Spleen (tissue), 11 donors: ENCODE data around the gene ZBTB8OS. TPM values are rescaled to one million over a fixed set of nuclear protein-coding genes. Genes with fewer than 3 reads are reported as not detected.
"Not testable (repeated sequence)": the region's sequence is repeated elsewhere in the genome, so short reads cannot be mapped to it uniquely, and the experiment has no call there.

Experiments
- DNase-seq: peaks from one replicate; pipeline ENCODE4 v3.0.0-alpha.2; 2020
- H3K27ac ChIP-seq, 8 donors: fragments of 200-600 bp; sonication (generic) in 7 of 8; 1 replicate in 4 of 8; 2 replicates in 4 of 8; pipeline versions ENCODE4 v1.5.0 to v1.8.0; 2016 to 2021; ENCODE audit warnings: inconsistent platforms in 4 of 8, mild to moderate bottlenecking in 4 of 8, moderate library complexity in 1 of 8
- H3K27me3 ChIP-seq, 7 donors: fragments of 200-600 bp; sonication (generic) in 6 of 7; replicated peaks in 1 of 7; 1 replicate in 4 of 7; 2 replicates in 3 of 7; pipeline versions ENCODE4 v1.5.0 to v1.8.0; 2016 to 2021; ENCODE audit warnings: inconsistent platforms in 3 of 7, mild to moderate bottlenecking in 1 of 7
- H3K36me3 ChIP-seq, 6 donors: fragments of 200-600 bp; sonication (generic) in 5 of 6; 1 replicate in 4 of 6; 2 replicates in 2 of 6; pipeline versions ENCODE4 v1.5.0 to v1.8.0; 2016 to 2021; ENCODE audit warnings: inconsistent platforms in 2 of 6
- H3K4me1 ChIP-seq, 6 donors: fragments of 200-600 bp; sonication (generic) in 5 of 6; 1 replicate in 3 of 6; 2 replicates in 3 of 6; pipeline versions ENCODE4 v1.5.0 to v1.8.0; 2016 to 2021; ENCODE audit warnings: inconsistent platforms in 3 of 6
- H3K4me3 ChIP-seq, 8 donors: fragments of 200-600 bp; sonication (generic) in 7 of 8; 1 replicate in 4 of 8; 2 replicates in 4 of 8; pipeline versions ENCODE4 v1.5.0 to v1.8.0; 2016 to 2021; ENCODE audit warnings: inconsistent platforms in 4 of 8, mild to moderate bottlenecking in 4 of 8, moderate library complexity in 2 of 8
- H3K9me3 ChIP-seq, 8 donors: fragments of 200-600 bp; sonication (generic) in 7 of 8; 1 replicate in 4 of 8; 2 replicates in 4 of 8; pipeline versions ENCODE4 v1.5.0 to v1.8.0; 2016 to 2021; ENCODE audit warnings: inconsistent platforms in 4 of 8
- POLR2A ChIP-seq, 3 donors: fragments of 450-650 bp; IDR thresholded peaks; one replicate each; pipeline ENCODE4 v1.5.1; 2017; ENCODE audit warnings: antibody characterized with exemption in 3 of 3, mild to moderate bottlenecking in 1 of 3
- POLR2AphosphoS5 ChIP-seq, 3 donors: sonication (generic); formaldehyde crosslinking; IDR thresholded peaks; one replicate each; pipeline ENCODE4 v1.5.1; 2017; ENCODE audit warnings: antibody characterized with exemption in 3 of 3
- WGBS, 5 donors: extraction: QIAGEN DNeasy Blood & Tissue Kit in 3 of 5; methylation state at CpG; one replicate each; pipeline versions ENCODE4 v1.1.5 to v1.1.7; 2013 to 2018; 5-methylcytosine and 5-hydroxymethylcytosine counted together
- intact Hi-C: fragments of 100-400 bp; cut with DNase I; formaldehyde crosslinking; loops from one replicate; pipeline ENCODE4 v1.15.0; 2023; ENCODE audit warnings: low total_unique reads
- polyA plus RNA-seq, 3 donors: library from polyadenylated mRNA; stranded (reverse); fragments of 200-250 nt; gene quantifications; one replicate each; pipeline ENCODE4 v1.2.1, GENCODE V29; 2013
- total RNA-seq, 7 donors: library from RNA; depleted of rRNA in 3 of 7; stranded (reverse); fragments of >200 nt in 3 of 7; fragmentation: NEBNext Ultra II Directional in 4 of 7; extraction: Animal tissue kit (Norgen Biotek cat#: 25700) in 4 of 7; gene quantifications; one replicate each; pipeline versions ENCODE4 v1.1.0 to v1.2.1, GENCODE V29; 2016 to 2021
- TF ChIP-seq, protein P1 (sequence below), 11 experiments: fragments of 200-600 bp in 7 of 11; fragments of 450-650 bp in 4 of 11; sonication (generic) in 4 of 11; IDR thresholded peaks in 8 of 11; conservative IDR thresholded peaks in 3 of 11; 1 replicate in 7 of 11; 2 replicates in 4 of 11; pipeline versions ENCODE4 v1.4.0 to v1.8.0; 2016 to 2021; ENCODE audit warnings: antibody characterized with exemption in 11 of 11, inconsistent platforms in 4 of 11, mild to moderate bottlenecking in 1 of 11
- donor health status: healthy with polysubstance abuse.
- donor health status: DM: no; HTN: no; CAD: no; lungs with moderate emphysema.
- donor health status: DM: no; HTN: no; CAD: no.
- donor health status: Bipolar disorder and iron deficiency.
- donor health status: healthy.
- donor health status: DM: no; HTN: no; CAD: no.
- donor health status: DM: yes; HTN: yes; CAD: no.

ZBTB8OS gene
- total and polyA plus RNA-seq, 10 donors: 26.7 to 70.5 (median 40.3) TPM

DNA sequence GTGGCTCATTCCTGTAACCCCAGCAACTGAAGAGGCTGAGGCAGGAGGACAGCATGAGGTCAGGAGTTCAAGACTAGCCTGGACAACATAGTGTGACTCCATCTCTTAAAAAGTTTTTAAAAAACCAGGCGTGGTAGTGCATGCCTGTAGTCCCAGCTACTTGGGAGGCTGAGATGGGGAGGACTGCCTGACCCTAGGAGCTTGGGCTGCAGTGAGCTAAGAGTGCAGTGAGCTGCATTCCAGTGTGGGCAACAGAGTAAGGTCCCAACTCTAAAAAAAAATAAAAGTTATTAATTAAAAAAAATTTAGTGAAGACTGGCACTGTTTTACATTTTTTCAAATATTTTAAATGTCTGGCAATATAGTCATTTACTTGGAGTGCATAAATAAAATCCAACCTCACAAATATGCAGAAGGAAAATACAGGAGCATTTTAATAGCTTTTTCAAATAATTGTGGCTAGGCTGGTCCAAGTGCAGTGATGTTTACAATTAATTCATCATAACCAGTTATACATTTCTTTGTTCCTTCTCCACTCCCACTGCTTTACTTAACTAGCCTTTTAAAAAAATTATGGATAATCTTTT is 10.8 kb downstream of the ZBTB8OS start:
- no peak for DNase-seq
- intact Hi-C loops: no loop called here
- Histone ChIP-seq H3K27ac (no peak overlapping the region), H3K4me1 (peaks cover 0 to 31% (median 0%) of the 10 kb centered on the region in 6 donors), H3K27me3 (no peaks in the 10 kb centered on the region), H3K4me3 (no peak overlapping the region), H3K36me3 (peaks cover 0 to 52% (median 4%) of the 10 kb centered on the region in 6 donors), H3K9me3 (no peaks in the 10 kb centered on the region)
- TF ChIP-seq, protein P1, sequence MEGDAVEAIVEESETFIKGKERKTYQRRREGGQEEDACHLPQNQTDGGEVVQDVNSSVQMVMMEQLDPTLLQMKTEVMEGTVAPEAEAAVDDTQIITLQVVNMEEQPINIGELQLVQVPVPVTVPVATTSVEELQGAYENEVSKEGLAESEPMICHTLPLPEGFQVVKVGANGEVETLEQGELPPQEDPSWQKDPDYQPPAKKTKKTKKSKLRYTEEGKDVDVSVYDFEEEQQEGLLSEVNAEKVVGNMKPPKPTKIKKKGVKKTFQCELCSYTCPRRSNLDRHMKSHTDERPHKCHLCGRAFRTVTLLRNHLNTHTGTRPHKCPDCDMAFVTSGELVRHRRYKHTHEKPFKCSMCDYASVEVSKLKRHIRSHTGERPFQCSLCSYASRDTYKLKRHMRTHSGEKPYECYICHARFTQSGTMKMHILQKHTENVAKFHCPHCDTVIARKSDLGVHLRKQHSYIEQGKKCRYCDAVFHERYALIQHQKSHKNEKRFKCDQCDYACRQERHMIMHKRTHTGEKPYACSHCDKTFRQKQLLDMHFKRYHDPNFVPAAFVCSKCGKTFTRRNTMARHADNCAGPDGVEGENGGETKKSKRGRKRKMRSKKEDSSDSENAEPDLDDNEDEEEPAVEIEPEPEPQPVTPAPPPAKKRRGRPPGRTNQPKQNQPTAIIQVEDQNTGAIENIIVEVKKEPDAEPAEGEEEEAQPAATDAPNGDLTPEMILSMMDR (IDR thresholded peaks at IDR 0.05 in 8 of 11, conservative IDR thresholded peaks at IDR 0.05 in 3 of 11): no peak
- TF ChIP-seq POLR2A (IDR thresholded peaks at IDR 0.05) (no peak), POLR2AphosphoS5 (IDR thresholded peaks at IDR 0.05) (no peak)
- 88 to 98% (median 96%) methylated on average over 1 of the region's 1 CpG for WGBS, 5 donors

DNA sequence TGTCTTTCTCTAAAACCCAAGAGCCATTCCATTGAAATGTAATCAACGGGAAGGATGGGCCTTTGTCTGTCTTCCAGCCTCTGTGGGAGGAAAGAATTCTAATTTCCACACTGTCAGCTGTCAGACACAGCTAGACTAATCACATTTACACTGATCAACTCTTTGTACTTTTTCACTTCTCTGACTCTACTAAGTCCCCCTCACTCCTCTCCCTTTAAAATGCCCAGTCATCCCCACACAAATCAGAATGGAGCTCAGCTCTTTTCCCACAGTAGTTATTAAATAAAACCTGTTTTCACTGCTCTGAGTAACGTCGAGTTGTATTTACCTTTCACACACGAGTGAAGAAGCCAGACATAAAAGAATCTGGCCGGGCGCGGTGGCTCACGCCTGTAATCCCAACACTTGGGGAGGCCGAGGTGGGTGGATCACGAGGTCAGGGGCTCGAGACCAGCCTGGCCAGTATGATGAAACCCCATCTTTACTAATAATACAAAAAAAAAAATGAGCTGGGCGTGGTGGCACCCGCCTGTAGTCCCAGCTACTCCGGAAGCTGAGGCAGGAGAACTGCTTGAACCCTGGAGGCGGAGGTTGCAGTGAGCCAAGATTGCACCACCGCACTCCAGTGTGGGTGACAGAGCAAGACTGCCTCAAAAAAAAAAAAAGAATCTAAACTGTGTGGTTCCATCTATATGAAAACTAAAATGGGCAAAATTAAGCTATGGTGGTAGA is 13.3 kb downstream of the ZBTB8OS start:
- Histone ChIP-seq H3K36me3 (peaks cover 0 to 77% (median 25%) of the 10 kb centered on the region in 6 donors), H3K4me1 (peaks cover 0 to 28% (median 0%) of the 10 kb centered on the region in 6 donors), H3K27me3 (no peaks in the 10 kb centered on the region), H3K4me3 (no peak overlapping the region), H3K27ac (peak overlapping the region in 5 of 8 donors; percentile 18 to 73 (median 44)), H3K9me3 (no peaks in the 10 kb centered on the region)
- intact Hi-C loops: no loop called here
- TF ChIP-seq POLR2A (IDR thresholded peaks at IDR 0.05): no peak
- TF ChIP-seq POLR2AphosphoS5 (IDR thresholded peaks at IDR 0.05): no peak
- TF ChIP-seq, protein P1 (IDR thresholded peaks at IDR 0.05 in 8 of 11, conservative IDR thresholded peaks at IDR 0.05 in 3 of 11): no peak
- WGBS, 5 donors: 69 to 90% (median 83%) methylated on average over 16 of the region's 16 CpGs
- no peak for DNase-seq

DNA sequence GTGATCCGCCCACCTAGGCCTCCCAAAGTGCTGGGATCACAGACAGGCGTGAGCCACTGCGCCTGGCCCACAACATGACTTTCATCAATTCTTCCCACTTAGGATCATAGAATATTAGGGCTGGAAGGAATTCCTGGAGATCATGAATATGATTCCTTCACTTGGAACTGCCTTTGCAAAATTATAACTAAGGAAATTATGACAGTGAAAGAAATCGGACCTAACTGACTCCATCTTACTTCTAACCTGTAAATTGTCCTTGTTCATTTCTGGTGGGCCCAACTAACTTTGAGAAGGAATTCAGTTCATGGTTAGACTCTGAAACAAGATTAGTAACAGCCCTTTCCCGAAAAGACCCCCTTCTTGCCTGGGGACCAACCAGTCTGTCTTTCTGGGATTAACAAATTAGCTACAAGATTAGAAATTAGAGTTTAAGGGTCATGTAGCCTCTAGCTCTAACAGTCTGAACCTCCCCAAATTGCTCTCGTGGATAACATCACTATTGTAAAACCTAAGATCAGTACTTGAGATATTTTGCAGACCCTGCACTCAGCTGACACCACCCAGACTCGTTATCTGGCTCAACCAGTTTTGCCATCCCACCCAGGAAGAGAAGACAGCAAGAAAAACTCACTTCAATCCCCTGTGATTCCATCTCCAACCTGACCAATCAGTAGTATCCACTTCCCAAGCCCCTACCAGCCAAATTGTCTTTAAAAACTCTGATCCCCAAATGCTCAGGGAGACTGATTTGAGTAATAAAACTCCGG is 14.7 kb downstream of the ZBTB8OS start:
- intact Hi-C loops: no loop called here
- 92 to 96% (median 94%) methylated on average over 8 of the region's 8 CpGs for WGBS, 5 donors

DNA sequence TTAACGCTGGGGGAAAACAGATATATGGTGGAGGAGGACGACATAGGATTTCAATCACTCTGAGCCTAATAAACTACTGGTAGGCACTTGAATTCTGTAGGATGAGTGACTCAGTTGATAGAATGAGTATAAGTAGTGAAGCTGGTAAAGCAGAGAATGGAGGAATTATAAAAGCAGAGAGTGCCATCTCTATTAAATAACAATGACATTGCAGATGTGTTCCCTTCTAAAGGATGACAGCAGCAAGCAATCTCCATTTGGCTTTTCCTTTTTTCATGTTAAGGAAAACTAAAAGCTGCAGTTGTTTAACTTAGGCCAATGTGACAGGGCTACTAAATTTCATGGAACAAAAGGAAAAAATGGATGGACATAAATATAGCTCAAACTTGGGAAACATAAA is 17.5 kb downstream of the ZBTB8OS start:
- TF ChIP-seq, protein P1 (IDR thresholded peaks at IDR 0.05 in 8 of 11, conservative IDR thresholded peaks at IDR 0.05 in 3 of 11): no peak
- TF ChIP-seq POLR2A (IDR thresholded peaks at IDR 0.05) (no peak), POLR2AphosphoS5 (IDR thresholded peaks at IDR 0.05) (no peak)
- Histone ChIP-seq H3K36me3 (peaks cover 0 to 90% (median 34%) of the 10 kb centered on the region in 6 donors), H3K27ac (no peak overlapping the region), H3K27me3 (no peaks in the 10 kb centered on the region), H3K4me1 (peaks cover 0 to 14% (median 2%) of the 10 kb centered on the region in 6 donors), H3K4me3 (no peak overlapping the region), H3K9me3 (no peaks in the 10 kb centered on the region)
- no peak for DNase-seq
- intact Hi-C loops: no loop called here
- WGBS, 5 donors: 83 to 94% (median 93%) methylated on average over 2 of the region's 2 CpGs

More for the DNA sequence above, 14.7 kb downstream of the ZBTB8OS start:
- Histone ChIP-seq H3K27ac (no peak overlapping the region), H3K4me3 (no peak overlapping the region), H3K27me3 (no peaks in the 10 kb centered on the region), H3K36me3 (peaks cover 0 to 89% (median 27%) of the 10 kb centered on the region in 6 donors), H3K9me3 (no peaks in the 10 kb centered on the region), H3K4me1 (peaks cover 0 to 28% (median 0%) of the 10 kb centered on the region in 6 donors)
- no peak for DNase-seq
- no peak for TF ChIP-seq POLR2A (IDR thresholded peaks at IDR 0.05)
- no peak for TF ChIP-seq POLR2AphosphoS5 (IDR thresholded peaks at IDR 0.05)

DNA sequence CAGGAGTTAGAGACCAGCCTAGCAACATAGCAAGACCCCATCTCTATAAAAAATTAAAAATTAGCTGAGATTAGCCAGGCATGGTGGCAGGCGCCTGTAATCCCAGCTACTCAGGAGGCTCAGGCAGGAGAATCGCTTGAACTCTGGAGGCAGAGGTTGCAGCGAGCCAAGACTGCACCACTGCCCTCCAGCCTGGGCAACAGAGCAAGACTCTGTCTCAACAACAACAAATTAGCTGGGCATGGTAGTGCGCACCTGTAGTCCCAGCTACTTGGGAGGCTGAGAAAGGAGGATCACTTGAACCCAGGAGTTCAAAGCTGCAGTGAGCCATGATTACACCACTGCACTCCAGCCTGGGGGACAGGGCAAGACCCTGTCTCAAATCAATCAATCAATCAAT is 20.2 kb downstream of the ZBTB8OS start:
- H3K9me3 ChIP-seq, H3K4me3 ChIP-seq, H3K27ac ChIP-seq, intact Hi-C loops, H3K27me3 ChIP-seq, DNase-seq: not testable (repeated sequence)
- Histone ChIP-seq H3K4me1 (peaks cover 0 to 18% (median 4%) of the 10 kb centered on the region in 6 donors), H3K36me3 (peaks cover 0 to 96% (median 46%) of the 10 kb centered on the region in 6 donors)
- WGBS, 5 donors: 91 to 98% (median 95%) methylated on average over 4 of the region's 4 CpGs
